HepG2 (cell line): Measurements from ENCODE around the gene DSTN.

Source experiments
- MED13 ChIP-seq: sonication (generic); formaldehyde crosslinking; IDR thresholded peaks from 2 replicates; pipeline ENCODE4 v1.5.0; 2020; ENCODE audit warnings: missing genetic modification reagents
- POLR2AphosphoS5 ChIP-seq: IDR thresholded peaks from 2 replicates; pipeline ENCODE4 v1.6.1; 2012; ENCODE audit warnings: low read depth, low read length
- SP2 ChIP-seq: sonication (generic); formaldehyde crosslinking; IDR thresholded peaks from 2 replicates; pipeline ENCODE4 v1.5.1; 2020; ENCODE audit warnings: mild to moderate bottlenecking, missing genetic modification reagents
- ZFP82 ChIP-seq: sonication (generic); formaldehyde crosslinking; IDR thresholded peaks from 2 replicates; pipeline ENCODE4 v1.5.1; 2020; ENCODE audit warnings: mild to moderate bottlenecking, missing genetic modification reagents, borderline replicate concordance
- ZNF282 ChIP-seq: fragments of 450-650 bp; IDR thresholded peaks from 2 replicates; pipeline ENCODE4 v1.6.1; 2018; ENCODE audit not compliant: partially characterized antibody
- ZZZ3 ChIP-seq: sonication (generic); formaldehyde crosslinking; IDR thresholded peaks from 2 replicates; pipeline ENCODE4 v1.4.0; 2020; ENCODE audit warnings: missing genetic modification reagents, mild to moderate bottlenecking, borderline replicate concordance
- TF ChIP-seq, protein P1 (sequence below): sonication (generic); formaldehyde crosslinking; IDR thresholded peaks from 2 replicates; pipeline ENCODE4 v1.8.1; 2023; ENCODE audit warnings: missing genetic modification reagents, mild to moderate bottlenecking, borderline replicate concordance
- TF ChIP-seq, protein P2 (sequence below): sonication (generic); formaldehyde crosslinking; IDR thresholded peaks from 2 replicates; pipeline ENCODE4 v1.5.0; 2020; ENCODE audit warnings: mild to moderate bottlenecking, missing genetic modification reagents, moderate library complexity
- TF ChIP-seq, protein P3 (sequence below), 2 experiments: fragments of 450-650 bp in 1 of 2; sonication (generic) in 1 of 2; formaldehyde crosslinking in 1 of 2; IDR thresholded peaks; 2 replicates each; pipeline versions ENCODE4 v1.6.1 to v1.8.0; 2016 to 2022; ENCODE audit warnings: antibody characterized with exemption in 1 of 2, mild to moderate bottlenecking in 1 of 2, missing genetic modification reagents in 1 of 2

DNA sequence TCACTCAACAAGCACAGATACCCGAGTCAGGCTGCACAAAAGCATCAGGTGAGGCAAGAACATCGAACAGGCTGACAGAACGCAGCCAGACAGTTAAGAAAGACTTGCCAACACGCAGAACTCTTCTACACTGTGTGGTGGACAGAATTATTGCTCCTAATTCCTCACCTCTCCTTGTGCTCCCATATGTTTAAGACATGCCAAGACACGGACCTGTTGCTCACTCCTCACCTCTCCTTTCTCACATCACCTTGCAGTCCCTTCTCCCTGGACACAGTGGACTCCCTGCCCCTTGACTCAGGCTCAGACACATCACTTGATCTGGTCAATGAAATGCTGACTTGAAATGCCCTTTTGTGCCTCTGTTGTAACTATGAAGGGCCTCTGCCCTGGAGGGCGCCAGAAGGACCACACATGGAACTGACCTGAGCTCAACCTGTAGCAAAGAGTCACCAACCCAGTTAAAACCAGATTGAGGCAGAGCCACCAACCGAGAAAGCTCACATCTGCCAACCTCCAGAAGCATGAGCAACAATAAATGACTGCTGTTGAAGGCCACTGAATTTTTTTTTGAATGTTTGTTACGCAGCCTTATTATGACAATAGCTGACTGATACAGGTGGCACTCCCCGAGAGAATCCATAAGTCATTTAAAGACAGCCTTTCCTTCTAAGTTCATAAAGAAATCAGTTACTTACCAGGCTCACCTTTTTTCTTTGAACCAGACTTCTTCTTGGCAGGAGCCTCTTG, 88.2 kb downstream of the DSTN start:
- TF ChIP-seq, protein P1, sequence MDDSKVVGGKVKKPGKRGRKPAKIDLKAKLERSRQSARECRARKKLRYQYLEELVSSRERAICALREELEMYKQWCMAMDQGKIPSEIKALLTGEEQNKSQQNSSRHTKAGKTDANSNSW (CRISPR knock-in tag) = no peak
- TF ChIP-seq ZNF282 (no peak), MED13 (CRISPR knock-in tag) (no peak), ZFP82 (CRISPR knock-in tag) (no peak), SP2 (no peak), POLR2AphosphoS5 (peak; percentile 34; the same call in 1 of the 2 replicates), ZZZ3 (CRISPR knock-in tag) (no peak)
- TF ChIP-seq, protein P2, sequence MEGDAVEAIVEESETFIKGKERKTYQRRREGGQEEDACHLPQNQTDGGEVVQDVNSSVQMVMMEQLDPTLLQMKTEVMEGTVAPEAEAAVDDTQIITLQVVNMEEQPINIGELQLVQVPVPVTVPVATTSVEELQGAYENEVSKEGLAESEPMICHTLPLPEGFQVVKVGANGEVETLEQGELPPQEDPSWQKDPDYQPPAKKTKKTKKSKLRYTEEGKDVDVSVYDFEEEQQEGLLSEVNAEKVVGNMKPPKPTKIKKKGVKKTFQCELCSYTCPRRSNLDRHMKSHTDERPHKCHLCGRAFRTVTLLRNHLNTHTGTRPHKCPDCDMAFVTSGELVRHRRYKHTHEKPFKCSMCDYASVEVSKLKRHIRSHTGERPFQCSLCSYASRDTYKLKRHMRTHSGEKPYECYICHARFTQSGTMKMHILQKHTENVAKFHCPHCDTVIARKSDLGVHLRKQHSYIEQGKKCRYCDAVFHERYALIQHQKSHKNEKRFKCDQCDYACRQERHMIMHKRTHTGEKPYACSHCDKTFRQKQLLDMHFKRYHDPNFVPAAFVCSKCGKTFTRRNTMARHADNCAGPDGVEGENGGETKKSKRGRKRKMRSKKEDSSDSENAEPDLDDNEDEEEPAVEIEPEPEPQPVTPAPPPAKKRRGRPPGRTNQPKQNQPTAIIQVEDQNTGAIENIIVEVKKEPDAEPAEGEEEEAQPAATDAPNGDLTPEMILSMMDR (CRISPR knock-in tag) = no peak
- TF ChIP-seq, protein P3, sequence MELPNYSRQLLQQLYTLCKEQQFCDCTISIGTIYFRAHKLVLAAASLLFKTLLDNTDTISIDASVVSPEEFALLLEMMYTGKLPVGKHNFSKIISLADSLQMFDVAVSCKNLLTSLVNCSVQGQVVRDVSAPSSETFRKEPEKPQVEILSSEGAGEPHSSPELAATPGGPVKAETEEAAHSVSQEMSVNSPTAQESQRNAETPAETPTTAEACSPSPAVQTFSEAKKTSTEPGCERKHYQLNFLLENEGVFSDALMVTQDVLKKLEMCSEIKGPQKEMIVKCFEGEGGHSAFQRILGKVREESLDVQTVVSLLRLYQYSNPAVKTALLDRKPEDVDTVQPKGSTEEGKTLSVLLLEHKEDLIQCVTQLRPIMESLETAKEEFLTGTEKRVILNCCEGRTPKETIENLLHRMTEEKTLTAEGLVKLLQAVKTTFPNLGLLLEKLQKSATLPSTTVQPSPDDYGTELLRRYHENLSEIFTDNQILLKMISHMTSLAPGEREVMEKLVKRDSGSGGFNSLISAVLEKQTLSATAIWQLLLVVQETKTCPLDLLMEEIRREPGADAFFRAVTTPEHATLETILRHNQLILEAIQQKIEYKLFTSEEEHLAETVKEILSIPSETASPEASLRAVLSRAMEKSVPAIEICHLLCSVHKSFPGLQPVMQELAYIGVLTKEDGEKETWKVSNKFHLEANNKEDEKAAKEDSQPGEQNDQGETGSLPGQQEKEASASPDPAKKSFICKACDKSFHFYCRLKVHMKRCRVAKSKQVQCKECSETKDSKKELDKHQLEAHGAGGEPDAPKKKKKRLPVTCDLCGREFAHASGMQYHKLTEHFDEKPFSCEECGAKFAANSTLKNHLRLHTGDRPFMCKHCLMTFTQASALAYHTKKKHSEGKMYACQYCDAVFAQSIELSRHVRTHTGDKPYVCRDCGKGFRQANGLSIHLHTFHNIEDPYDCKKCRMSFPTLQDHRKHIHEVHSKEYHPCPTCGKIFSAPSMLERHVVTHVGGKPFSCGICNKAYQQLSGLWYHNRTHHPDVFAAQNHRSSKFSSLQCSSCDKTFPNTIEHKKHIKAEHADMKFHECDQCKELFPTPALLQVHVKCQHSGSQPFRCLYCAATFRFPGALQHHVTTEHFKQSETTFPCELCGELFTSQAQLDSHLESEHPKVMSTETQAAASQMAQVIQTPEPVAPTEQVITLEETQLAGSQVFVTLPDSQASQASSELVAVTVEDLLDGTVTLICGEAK (IDR thresholded peaks at IDR 0.05) = no peak
- TF ChIP-seq, protein P3 (CRISPR knock-in tag; IDR thresholded peaks at IDR 0.05) = no peak
